SH-SY5Y (cell line): ENCODE results near the gene RET.

Source experiments
- GATA2 ChIP-seq: IDR thresholded peaks from 2 replicates; pipeline ENCODE4 v1.6.1; 2011; ENCODE audit warnings: mild to moderate bottlenecking, low read depth, low read length
- GATA3 ChIP-seq: IDR thresholded peaks from 2 replicates; pipeline ENCODE4 v1.6.1; 2011; ENCODE audit warnings: low read depth, mild to moderate bottlenecking, low read length, moderate library complexity

RET gene

GRCh38 chr10:43062402-43063160 is 14.3 kb upstream of the RET start:
- TF ChIP-seq GATA2 (no peak), GATA3 (no peak)

- TF ChIP-seq GATA3 (no peak), GATA2 (no peak)
These were observed 12.4 kb upstream of the RET start for GRCh38 chr10:43064331-43065075.

GRCh38 chr10:43065234-43065633 is 11.6 kb upstream of the RET start:
- TF ChIP-seq GATA3 (no peak), GATA2 (no peak)

GRCh38 chr10:43065761-43066160 is 11.1 kb upstream of the RET start:
- TF ChIP-seq GATA3 (no peak), GATA2 (no peak)

- TF ChIP-seq GATA2 (no peak), GATA3 (no peak)
These were observed 10.4 kb upstream of the RET start for GRCh38 chr10:43066481-43066880.

GRCh38 chr10:43067391-43068135 is 9.3 kb upstream of the RET start:
- TF ChIP-seq GATA3 (no peak), GATA2 (no peak)

- TF ChIP-seq GATA3 (no peak), GATA2 (no peak)
These were observed 8.8 kb upstream of the RET start for GRCh38 chr10:43068136-43068395.

- TF ChIP-seq GATA3 (no peak), GATA2 (no peak)
These were observed 8.2 kb upstream of the RET start for GRCh38 chr10:43068471-43069210.

- TF ChIP-seq GATA3 (no peak), GATA2 (no peak)
These were observed 7.7 kb upstream of the RET start for GRCh38 chr10:43069211-43069515.

GRCh38 chr10:43069579-43069978 is 7.3 kb upstream of the RET start:
- TF ChIP-seq GATA3 (no peak), GATA2 (no peak)

- TF ChIP-seq GATA3 (no peak), GATA2 (no peak)
These were observed 6.5 kb upstream of the RET start for GRCh38 chr10:43070121-43071085.

GRCh38 chr10:43071865-43072650 is 4.8 kb upstream of the RET start:
- TF ChIP-seq GATA3 (no peak), GATA2 (no peak)
